HG03097 (cell line): ENCODE measurements around the gene SCYGR5.
"Not testable (repeated sequence)": the region's sequence is repeated elsewhere in the genome, so short reads cannot be mapped to it uniquely, and the experiment has no call there.

Experiments
- ATAC-seq: cut with Tn5 transposase; IDR thresholded peaks from one replicate; pipeline ENCODE4 v1.9.1; 2021; ENCODE audit not compliant: unreplicated experiment, low FRiP score

The SCYGR5 gene

DNA sequence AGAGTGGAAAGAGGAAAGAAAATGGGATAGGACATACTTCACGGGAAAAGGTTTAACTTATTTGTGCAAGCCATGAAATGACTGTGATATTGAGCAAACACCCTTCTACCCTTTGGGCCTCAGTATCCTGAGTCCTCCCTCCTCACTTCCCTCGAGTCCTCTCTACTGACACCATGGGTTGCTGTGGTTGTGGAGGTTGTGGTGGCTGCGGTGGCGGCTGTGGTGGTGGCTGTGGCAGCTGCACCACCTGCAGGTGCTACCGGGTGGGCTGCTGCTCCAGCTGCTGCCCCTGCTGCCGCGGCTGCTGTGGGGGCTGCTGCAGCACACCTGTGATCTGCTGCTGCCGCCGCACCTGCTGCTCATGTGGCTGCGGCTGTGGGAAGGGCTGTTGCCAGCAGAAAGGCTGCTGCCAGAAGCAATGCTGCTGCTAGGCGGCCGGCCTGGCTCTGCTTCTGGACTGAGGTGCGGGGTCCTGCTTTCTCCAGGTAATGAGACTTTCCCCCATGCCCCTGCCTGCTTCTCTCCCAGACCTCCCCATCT, at the start of gene SCYGR5:
SCYGR5 (plus strand) TSS at position 174 of the 540 bp plus-strand sequence; CDS start at position 174, 0 bp downstream.
- ATAC-seq: not testable (repeated sequence)

GRCh38 chr2:227617316-227618230, 49.0 kb upstream of the SCYGR5 start, which contains the start of gene SCYGR4:
TSS of gene SCYGR4 (plus strand) at chr2:227617498. CDS start at chr2:227617498, 0 bp downstream.
- ATAC-seq: no peak

DNA sequence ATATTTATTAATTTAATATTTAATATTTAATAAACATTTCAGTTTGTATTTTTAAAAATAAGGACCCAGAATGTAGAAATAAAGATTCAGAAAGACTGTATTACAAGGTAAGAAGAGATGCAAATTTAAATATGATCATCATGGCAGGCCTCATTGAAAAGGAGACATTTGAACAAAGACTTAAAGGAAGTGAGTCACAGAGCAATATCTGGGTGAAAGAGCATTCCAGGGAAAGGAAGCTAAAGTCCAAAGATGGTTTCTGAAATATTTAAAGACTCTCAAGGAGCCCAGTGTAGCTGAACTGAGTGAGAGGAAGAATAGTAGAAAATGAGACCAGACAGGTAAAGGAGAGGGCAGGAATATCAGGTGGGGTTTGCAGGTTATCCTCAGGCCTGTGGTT, 43.4 kb upstream of the SCYGR5 start:
- no peak for ATAC-seq

DNA sequence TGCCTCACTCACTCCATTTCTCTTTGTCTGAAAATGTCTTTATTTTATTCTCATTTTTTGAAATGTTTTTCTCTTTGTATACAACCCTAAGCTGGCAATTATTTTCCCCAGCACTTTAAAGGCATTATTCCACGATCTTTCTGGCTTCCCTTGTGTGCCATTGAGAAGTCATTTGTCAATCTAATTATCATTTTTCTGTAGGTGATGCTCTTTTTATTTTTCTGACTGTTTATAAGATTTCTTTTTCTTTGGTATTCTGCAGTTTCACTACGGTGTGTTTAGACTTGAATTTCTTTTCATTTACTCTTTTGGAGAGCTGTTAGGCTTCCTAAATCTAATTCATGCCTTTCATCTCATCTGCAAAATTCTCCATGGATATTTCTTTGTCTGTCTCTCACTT, 41.2 kb upstream of the SCYGR5 start:
- ATAC-seq: no peak

GRCh38 chr2:227626580-227627151, 39.9 kb upstream of the SCYGR5 start:
- no peak for ATAC-seq

- peak; percentile 89 for ATAC-seq
These were observed 38.8 kb upstream of the SCYGR5 start for GRCh38 chr2:227627769-227628168.

DNA sequence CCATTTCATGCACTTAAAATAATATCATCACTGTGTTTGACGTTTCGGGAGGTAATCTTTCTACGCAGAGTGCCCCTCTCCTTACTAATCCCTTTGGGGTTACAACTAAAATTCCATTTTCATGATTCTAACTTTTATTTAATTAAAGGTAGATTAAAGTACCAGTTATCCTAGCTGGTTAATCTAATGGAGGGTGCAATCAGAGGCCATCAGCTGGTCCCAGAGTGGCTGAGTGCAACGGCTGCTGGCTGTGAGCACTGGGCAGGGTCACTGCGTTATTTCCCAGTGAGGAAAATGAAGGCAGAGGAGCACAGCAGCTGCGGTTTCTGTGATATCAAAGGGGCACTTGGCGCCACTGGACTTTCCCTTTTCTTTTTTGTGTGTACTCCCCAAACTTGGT, 37.2 kb upstream of the SCYGR5 start:
- ATAC-seq: no peak

GRCh38 chr2:227630322-227630721, 36.3 kb upstream of the SCYGR5 start:
- no peak for ATAC-seq

DNA sequence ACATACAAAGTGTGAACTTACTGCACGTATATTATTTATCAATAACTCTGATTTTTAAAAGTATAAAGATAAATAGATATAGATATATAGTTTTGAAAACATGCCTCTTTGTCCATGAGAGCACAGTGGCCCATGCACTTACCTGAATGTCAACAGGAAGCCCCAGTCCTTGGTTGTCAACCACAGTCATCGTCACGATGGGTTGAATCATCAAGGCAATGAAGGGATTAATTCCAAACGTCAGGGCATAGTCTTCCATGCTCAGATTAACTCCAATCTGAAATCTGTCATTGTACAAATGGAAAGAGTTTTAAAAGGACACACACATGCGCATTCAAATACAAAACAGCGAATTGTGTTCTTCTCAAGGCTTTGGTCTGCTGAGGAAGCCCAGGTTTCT, 33.8 kb upstream of the SCYGR5 start:
- no peak for ATAC-seq

GRCh38 chr2:227634201-227634600, 32.4 kb upstream of the SCYGR5 start:
- no peak for ATAC-seq

DNA sequence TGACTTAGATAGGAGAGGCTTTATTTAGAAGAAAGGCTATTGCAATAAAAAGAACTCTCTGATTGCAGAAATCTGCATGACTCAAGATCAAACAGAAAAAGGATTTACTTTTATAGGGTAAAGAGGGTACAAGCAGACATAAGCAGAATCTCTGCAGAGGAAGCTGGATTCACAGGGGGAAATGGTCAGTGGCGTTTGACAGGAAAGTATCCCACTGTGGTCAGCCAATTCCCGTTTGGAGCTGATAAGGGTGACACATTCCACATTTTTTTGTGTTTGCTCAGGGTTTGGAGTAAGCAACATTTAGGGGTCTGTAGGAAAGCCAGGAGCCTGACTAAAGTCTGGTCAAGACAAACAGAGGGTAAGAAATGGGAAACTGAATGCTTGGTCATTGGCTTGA, 23.9 kb upstream of the SCYGR5 start:
- no peak for ATAC-seq

GRCh38 chr2:227643990-227644551, 22.5 kb upstream of the SCYGR5 start:
- ATAC-seq: no peak

DNA sequence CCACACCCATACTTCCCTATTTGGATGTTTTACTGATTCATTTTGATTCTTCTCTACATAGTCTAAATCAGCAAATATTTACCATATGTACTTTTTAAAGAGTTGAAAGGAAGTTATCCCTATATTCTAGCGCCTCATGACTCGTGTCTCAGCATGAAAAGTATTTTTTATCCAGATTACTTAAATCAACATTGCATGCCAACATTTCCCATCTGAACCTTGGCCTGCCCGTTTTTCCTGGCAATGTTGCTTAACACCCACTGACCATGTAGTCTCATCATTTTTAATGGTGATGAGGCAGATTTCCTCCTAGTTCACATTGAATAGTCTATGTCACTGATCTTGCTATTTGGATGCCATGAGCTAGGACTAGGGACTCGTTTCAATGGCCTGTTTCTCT, 13.2 kb upstream of the SCYGR5 start:
- no peak for ATAC-seq

- ATAC-seq: no peak
These were observed 12.2 kb upstream of the SCYGR5 start for GRCh38 chr2:227654426-227654825.

DNA sequence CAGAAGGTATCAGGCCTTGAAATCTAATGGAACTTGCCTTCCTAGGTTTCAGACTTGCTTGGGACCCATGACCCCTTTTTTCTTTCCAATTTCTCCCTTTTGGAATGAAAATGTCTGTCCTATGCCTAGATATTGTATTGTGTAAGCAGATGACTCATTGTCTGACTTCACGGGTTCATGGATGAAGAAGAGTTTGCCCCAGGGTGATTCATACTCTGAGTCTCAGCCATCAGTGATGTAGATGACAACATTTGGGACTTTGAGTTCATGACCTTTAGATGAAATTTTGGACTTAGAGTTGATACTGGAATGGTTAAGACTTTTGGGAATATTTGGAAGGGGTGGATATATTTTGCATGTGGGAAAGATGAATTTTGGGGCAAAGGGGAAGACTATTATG, 11.2 kb upstream of the SCYGR5 start:
- ATAC-seq: no peak

- no peak for ATAC-seq
These were observed 9.3 kb upstream of the SCYGR5 start for GRCh38 chr2:227657199-227657845.

DNA sequence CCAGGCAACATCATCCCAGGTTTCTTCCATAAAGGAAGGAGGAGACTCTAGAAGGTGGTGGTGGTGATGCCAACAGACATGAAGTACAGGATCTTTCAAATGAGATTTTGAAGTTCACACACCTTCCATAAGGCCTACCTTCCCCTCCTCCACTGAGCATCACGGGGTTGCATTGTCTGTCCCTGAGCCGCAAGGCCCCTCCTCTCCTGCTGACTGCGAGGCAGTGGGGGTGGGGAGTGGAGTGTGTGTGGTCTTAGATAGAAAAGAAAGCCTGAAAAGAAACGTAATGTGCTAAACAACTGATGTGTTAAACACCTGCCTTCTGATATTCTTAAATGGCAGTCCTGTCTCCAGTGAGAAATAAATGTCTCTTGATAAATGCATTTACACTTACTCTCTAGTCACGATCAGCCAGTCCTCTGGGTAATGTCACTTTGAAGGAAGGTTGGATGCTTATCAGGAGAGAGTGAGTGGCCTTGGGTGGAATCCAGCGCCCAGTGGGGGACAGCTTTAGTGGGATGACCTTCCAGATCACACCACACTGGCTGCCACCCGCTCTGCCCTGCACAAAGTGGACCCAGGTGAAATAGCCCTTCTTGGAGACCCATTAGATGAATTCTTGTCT, 5.5 kb upstream of the SCYGR5 start:
- ATAC-seq: no peak

DNA sequence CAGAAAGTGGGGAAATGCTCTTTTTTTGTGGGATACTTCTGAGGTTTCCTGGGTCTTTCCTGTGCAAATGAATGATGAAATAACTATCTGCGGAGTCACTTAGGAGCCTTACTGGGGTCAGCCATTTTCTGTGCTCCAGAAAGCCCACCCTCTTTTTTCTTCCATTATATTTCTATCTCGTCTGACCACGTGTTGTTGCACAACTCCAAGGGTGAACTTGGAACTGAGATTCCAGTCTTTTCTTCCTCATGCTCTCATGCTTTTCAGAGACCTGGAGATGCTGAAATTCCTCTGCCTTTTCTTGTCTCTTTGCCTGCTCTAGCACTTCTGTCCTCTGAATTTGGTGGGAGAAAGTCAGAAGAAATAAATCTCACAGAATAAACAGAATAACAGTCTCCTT, 4.8 kb upstream of the SCYGR5 start:
- ATAC-seq: no peak

- ATAC-seq: no peak
These were observed 1.2 kb upstream of the SCYGR5 start for GRCh38 chr2:227665189-227665940.
